Astrocyte (in vitro differentiated cells and primary cell): Measurements from ENCODE around the gene ST8SIA5. TPM values are rescaled to one million over a fixed set of nuclear protein-coding genes. Genes with fewer than 3 reads are reported as not detected.

Source experiments
- DNase-seq: peaks from one replicate; pipeline ENCODE4 v3.0.0-alpha.2; 2010; ENCODE audit warnings: low read depth
- FAIRE-seq: peaks from 2 replicates; lab custom pipeline; 2011; peaks lifted over from hg19 to GRCh38; lab: Jason Lieb, UNC
- H2AFZ ChIP-seq: 2 replicates; pipeline ENCODE4 v1.6.0; 2012; ENCODE audit warnings: low read depth, low read length, inconsistent platforms
- H3K27ac ChIP-seq: 2 replicates; pipeline ENCODE4 v1.5.1; 2011; ENCODE audit warnings: low read depth, low read length, inconsistent platforms
- H3K27me3 ChIP-seq: 2 replicates; pipeline ENCODE4 v1.6.0; 2011; ENCODE audit warnings: low read length, inconsistent platforms; ENCODE audit not compliant: insufficient read depth
- H3K36me3 ChIP-seq: 2 replicates; pipeline ENCODE4 v1.5.1; 2011; ENCODE audit warnings: low read length, inconsistent platforms; ENCODE audit not compliant: insufficient read depth
- H3K4me1 ChIP-seq: 2 replicates; pipeline ENCODE4 v1.5.1; 2011; ENCODE audit warnings: low read length, inconsistent platforms; ENCODE audit not compliant: insufficient read depth
- H3K4me2 ChIP-seq: 2 replicates; pipeline ENCODE4 v1.6.0; 2012; ENCODE audit warnings: low read length, inconsistent platforms
- H3K4me3 ChIP-seq: 2 replicates; pipeline ENCODE4 v1.5.1; 2011; ENCODE audit warnings: low read depth, mild to moderate bottlenecking, low read length, inconsistent platforms; ENCODE audit not compliant: insufficient read depth
- H3K79me2 ChIP-seq: 2 replicates; pipeline ENCODE4 v1.6.0; 2012; ENCODE audit warnings: mild to moderate bottlenecking, low read length, inconsistent platforms; ENCODE audit not compliant: insufficient read depth
- H3K9ac ChIP-seq: 2 replicates; pipeline ENCODE4 v1.6.0; 2012; ENCODE audit warnings: mild to moderate bottlenecking, low read length, inconsistent platforms
- H3K9me3 ChIP-seq: 2 replicates; pipeline ENCODE4 v1.5.1; 2012; ENCODE audit warnings: low read depth, mild to moderate bottlenecking, low read length, inconsistent platforms; ENCODE audit not compliant: insufficient read depth
- H4K20me1 ChIP-seq: 2 replicates; pipeline ENCODE4 v1.6.0; 2012; ENCODE audit warnings: low read length, inconsistent platforms; ENCODE audit not compliant: insufficient read depth
- H3K27ac Mint-ChIP-seq: one replicate; pipeline ENCODE4 v1.8.0; 2021; ENCODE audit warnings: mild to moderate bottlenecking, mixed read lengths; ENCODE audit not compliant: unreplicated experiment
- H3K27me3 Mint-ChIP-seq: one replicate; pipeline ENCODE4 v1.8.0; 2021; ENCODE audit warnings: low read depth, mixed read lengths; ENCODE audit not compliant: unreplicated experiment
- H3K36me3 Mint-ChIP-seq: one replicate; pipeline ENCODE4 v1.8.0; 2021; ENCODE audit warnings: low read depth, mixed read lengths; ENCODE audit not compliant: unreplicated experiment
- H3K4me1 Mint-ChIP-seq: one replicate; pipeline ENCODE4 v1.8.0; 2021; ENCODE audit warnings: low read depth, mixed read lengths; ENCODE audit not compliant: unreplicated experiment
- H3K4me3 Mint-ChIP-seq: one replicate; pipeline ENCODE4 v1.8.0; 2021; ENCODE audit warnings: mild to moderate bottlenecking, moderate library complexity, mixed read lengths; ENCODE audit not compliant: unreplicated experiment
- H3K9me3 Mint-ChIP-seq: one replicate; pipeline ENCODE4 v1.8.0; 2021; ENCODE audit warnings: mild to moderate bottlenecking, mixed read lengths; ENCODE audit not compliant: unreplicated experiment
- CTCF ChIP-seq: IDR thresholded peaks from 2 replicates; pipeline ENCODE4 v1.5.1; 2011; ENCODE audit warnings: low read depth, mild to moderate bottlenecking, inconsistent platforms, low read length, moderate library complexity; ENCODE audit not compliant: insufficient read depth
- EZH2 ChIP-seq: IDR thresholded peaks from 2 replicates; pipeline ENCODE4 v1.6.1; 2012; ENCODE audit warnings: mild to moderate bottlenecking, low read length, inconsistent platforms; ENCODE audit not compliant: insufficient read depth
- total RNA-seq: library from RNA; stranded (reverse); gene quantifications from 2 replicates; pipeline ENCODE4 v1.2.1, GENCODE V29; 2021

Gene ST8SIA5
- total RNA-seq, 1 donor from 2014 or later, result 0.36 TPM

GRCh38 chr18:46723856-46724415, 32.9 kb downstream of the ST8SIA5 start:
- no peak overlapping the region for H3K27ac Mint-ChIP-seq
- no peaks in the 10 kb centered on the region for H3K36me3 ChIP-seq
- H3K4me3 ChIP-seq, result no peak overlapping the region

GRCh38 chr18:46722051-46722450, 34.8 kb downstream of the ST8SIA5 start:
- H3K9me3 Mint-ChIP-seq, result no peaks in the 10 kb centered on the region
- TF ChIP-seq EZH2, result no peak
- H4K20me1 ChIP-seq, result no peaks in the 10 kb centered on the region
- H3K27ac ChIP-seq, result no peak overlapping the region
- H2AFZ ChIP-seq, result no peak overlapping the region
- no peak overlapping the region for H3K9ac ChIP-seq
- no peak overlapping the region for H3K4me3 ChIP-seq
- H3K4me1 Mint-ChIP-seq, result peaks cover 25% of the 10 kb centered on the region
- no peak overlapping the region for H3K4me3 Mint-ChIP-seq
- peaks cover 8% of the 10 kb centered on the region for H3K27me3 Mint-ChIP-seq
- no peak for FAIRE-seq
- peaks cover 18% of the 10 kb centered on the region for H3K4me1 ChIP-seq
- no peaks in the 10 kb centered on the region for H3K27me3 ChIP-seq
- no peaks in the 10 kb centered on the region for H3K36me3 ChIP-seq
- no peak overlapping the region for H3K4me2 ChIP-seq
- H3K9me3 ChIP-seq, result no peaks in the 10 kb centered on the region
- H3K79me2 ChIP-seq, result no peaks in the 10 kb centered on the region
- H3K27ac Mint-ChIP-seq, result no peak overlapping the region
- no peak for DNase-seq
- no peaks in the 10 kb centered on the region for H3K36me3 Mint-ChIP-seq

More at GRCh38 chr18:46723856-46724415, 32.9 kb downstream of the ST8SIA5 start:
- Mint-ChIP-seq H3K4me1 (peaks cover 16% of the 10 kb centered on the region), H3K27me3 (peaks cover 8% of the 10 kb centered on the region), H3K36me3 (no peaks in the 10 kb centered on the region), H3K9me3 (peaks cover 3% of the 10 kb centered on the region), H3K4me3 (no peak overlapping the region)
- no peaks in the 10 kb centered on the region for H3K79me2 ChIP-seq
- H3K27ac ChIP-seq, result no peak overlapping the region
- no peaks in the 10 kb centered on the region for H3K9me3 ChIP-seq
- no peak overlapping the region for H3K4me2 ChIP-seq
- DNase-seq (peak; percentile 15), FAIRE-seq (no peak)
- TF ChIP-seq CTCF, result no peak
- no peak for TF ChIP-seq EZH2
- no peaks in the 10 kb centered on the region for H4K20me1 ChIP-seq
- H3K27me3 ChIP-seq, result no peaks in the 10 kb centered on the region
- peaks cover 9% of the 10 kb centered on the region for H3K4me1 ChIP-seq
- H3K9ac ChIP-seq, result no peak overlapping the region
- no peak overlapping the region for H2AFZ ChIP-seq

DNA sequence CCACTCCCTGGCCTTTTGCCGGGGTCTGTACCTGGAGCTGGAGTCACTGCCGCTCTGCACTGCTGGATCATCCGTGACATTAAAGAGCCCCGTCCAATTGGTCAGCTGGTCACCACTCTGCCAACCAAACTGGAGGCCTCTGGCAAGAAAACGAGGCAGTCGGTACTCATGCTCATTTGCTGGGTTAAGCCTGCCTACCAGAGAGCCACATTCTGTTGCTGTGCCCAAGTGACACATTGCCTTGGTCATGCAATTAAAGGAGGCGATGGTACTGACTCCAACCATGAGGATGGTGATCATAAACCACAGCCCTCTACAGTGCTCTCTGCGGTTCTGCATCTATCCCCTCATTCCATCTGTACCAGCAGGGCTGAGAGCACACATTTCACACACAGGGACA, 35.5 kb downstream of the ST8SIA5 start:
- Histone ChIP-seq H3K9me3 (no peaks in the 10 kb centered on the region), H3K36me3 (no peaks in the 10 kb centered on the region), H3K9ac (no peak overlapping the region), H3K27me3 (no peaks in the 10 kb centered on the region), H3K27ac (no peak overlapping the region), H2AFZ (no peak overlapping the region), H3K4me3 (no peak overlapping the region), H3K4me2 (no peak overlapping the region), H4K20me1 (no peaks in the 10 kb centered on the region), H3K79me2 (no peaks in the 10 kb centered on the region), H3K4me1 (peaks cover 18% of the 10 kb centered on the region)
- Mint-ChIP-seq H3K27ac (no peak overlapping the region), H3K4me3 (no peak overlapping the region), H3K4me1 (peaks cover 25% of the 10 kb centered on the region), H3K9me3 (no peaks in the 10 kb centered on the region), H3K27me3 (peaks cover 11% of the 10 kb centered on the region), H3K36me3 (no peaks in the 10 kb centered on the region)
- FAIRE-seq, result no peak
- no peak for TF ChIP-seq CTCF
- TF ChIP-seq EZH2, result no peak
- no peak for DNase-seq
